Neural cell (in vitro differentiated cells): ENCODE measurements around the gene EIF4G3. TPM values are rescaled to one million over a fixed set of nuclear protein-coding genes. Genes with fewer than 3 reads are reported as not detected.

Experiments used
- H2AFZ ChIP-seq: fragments of 200-600, 300-800 bp; sonication (generic), shearing (Covaris generic); 2 replicates; pipeline ENCODE4 v1.6.0; 2014; ENCODE audit warnings: low read depth, mild to moderate bottlenecking, antibody characterized with exemption, low read length, moderate library complexity
- H3F3A ChIP-seq: fragments of 200-600 bp; shearing (Covaris generic); 2 replicates; pipeline ENCODE4 v1.6.1; 2016; ENCODE audit warnings: mild to moderate bottlenecking, moderate library complexity, mixed read lengths, antibody characterized with exemption, low read length; ENCODE audit not compliant: insufficient read depth, poor library complexity, severe bottlenecking
- H3K27ac ChIP-seq: fragments of 200-600, 300-800 bp; sonication (generic), shearing (Covaris generic); 2 replicates; pipeline ENCODE4 v1.5.1; 2014; ENCODE audit warnings: mild to moderate bottlenecking, low read length, moderate library complexity
- H3K27me3 ChIP-seq: fragments of 300-800, 200-600 bp; sonication (generic), shearing (Covaris generic); 2 replicates; pipeline ENCODE4 v1.6.0; 2014; ENCODE audit warnings: mild to moderate bottlenecking, low read depth, low read length, moderate library complexity; ENCODE audit not compliant: insufficient read depth
- H3K36me3 ChIP-seq: fragments of 300-800, 200-600 bp; sonication (generic), shearing (Covaris generic); 2 replicates; pipeline ENCODE4 v1.5.1; 2014; ENCODE audit warnings: mild to moderate bottlenecking, antibody characterized with exemption, low read length, moderate library complexity; ENCODE audit not compliant: insufficient read depth
- H3K4me2 ChIP-seq: fragments of 300-800, 200-600 bp; sonication (generic), shearing (Covaris generic); 2 replicates; pipeline ENCODE4 v1.6.0; 2014; ENCODE audit warnings: mild to moderate bottlenecking, low read length
- H3K4me3 ChIP-seq: fragments of 300-800, 200-600 bp; sonication (generic), shearing (Covaris generic); 2 replicates; pipeline ENCODE4 v1.5.1; 2014; ENCODE audit warnings: mild to moderate bottlenecking, low read length, moderate library complexity
- H3K79me2 ChIP-seq: fragments of 200-600 bp; shearing (Covaris generic); replicated peaks from 2 replicates; pipeline ENCODE4 v1.6.0; 2014; ENCODE audit warnings: mild to moderate bottlenecking, low read length, moderate library complexity; ENCODE audit not compliant: insufficient read depth
- H3K9ac ChIP-seq: fragments of 300-800, 200-600 bp; sonication (generic), shearing (Covaris generic); 2 replicates; pipeline ENCODE4 v1.6.1; 2016; ENCODE audit warnings: mild to moderate bottlenecking, low read length, mixed read lengths
- H3K9me2 ChIP-seq: fragments of 200-600 bp; shearing (Covaris generic); 2 replicates; pipeline ENCODE4 v1.6.1; 2016; ENCODE audit warnings: mild to moderate bottlenecking, low read length, mixed read lengths; ENCODE audit not compliant: insufficient read depth
- H3K9me3 ChIP-seq: fragments of 200-600, 300-800 bp; sonication (generic), shearing (Covaris generic); 2 replicates; pipeline ENCODE4 v1.6.1; 2016; ENCODE audit warnings: mild to moderate bottlenecking, mixed run types, low read length, moderate library complexity, mixed read lengths
- H4K20me1 ChIP-seq: fragments of 200-600 bp; shearing (Covaris generic); 2 replicates; pipeline ENCODE4 v1.6.1; 2016; ENCODE audit warnings: mild to moderate bottlenecking, mixed run types; ENCODE audit not compliant: insufficient read depth
- CTCF ChIP-seq: fragments of 450-650 bp; IDR thresholded peaks from 2 replicates; pipeline ENCODE4 v1.5.1; 2014; ENCODE audit warnings: antibody characterized with exemption, mild to moderate bottlenecking, moderate library complexity; ENCODE audit not compliant: poor library complexity, severe bottlenecking
- EP300 ChIP-seq: fragments of 450-650 bp; conservative IDR thresholded peaks from 2 replicates; pipeline ENCODE4 v1.6.1; 2014; ENCODE audit warnings: antibody characterized with exemption, mild to moderate bottlenecking, moderate library complexity; ENCODE audit not compliant: poor library complexity, severe bottlenecking
- EZH2 ChIP-seq: fragments of 200-600, 300-800 bp; shearing (Covaris generic), sonication (generic); IDR thresholded peaks from 2 replicates; pipeline ENCODE4 v1.6.1; 2014; ENCODE audit warnings: antibody characterized with exemption, low read length, borderline replicate concordance, mild to moderate bottlenecking; ENCODE audit not compliant: insufficient read depth, poor library complexity, severe bottlenecking
- MXI1 ChIP-seq: fragments of 450-650 bp; conservative IDR thresholded peaks from 2 replicates; pipeline ENCODE4 v1.6.1; 2014; ENCODE audit warnings: antibody characterized with exemption, mild to moderate bottlenecking; ENCODE audit not compliant: poor library complexity, severe bottlenecking
- POLR2AphosphoS5 ChIP-seq: IDR thresholded peaks from 2 replicates; pipeline ENCODE4 v1.6.1; 2012
- RAD21 ChIP-seq: fragments of 450-650 bp; conservative IDR thresholded peaks from 2 replicates; pipeline ENCODE4 v1.6.1; 2014; ENCODE audit warnings: antibody characterized with exemption, mild to moderate bottlenecking, moderate library complexity
- SMC3 ChIP-seq: fragments of 450-650 bp; conservative IDR thresholded peaks from 2 replicates; pipeline ENCODE4 v1.6.1; 2014; ENCODE audit warnings: antibody characterized with exemption, mild to moderate bottlenecking, moderate library complexity; ENCODE audit not compliant: poor library complexity
- TAF1 ChIP-seq: IDR thresholded peaks from 2 replicates; pipeline ENCODE4 v1.6.1; 2012; ENCODE audit warnings: low read depth
- polyA plus RNA-seq: library from polyadenylated mRNA; depleted of rRNA; stranded (reverse); fragments of >200 nt; gene quantifications from 2 replicates; pipeline ENCODE4 v1.2.3, GENCODE V29; 2014
- TF ChIP-seq, protein P1 (sequence below): IDR thresholded peaks from 2 replicates; pipeline ENCODE4 v1.6.1; 2012; ENCODE audit warnings: borderline replicate concordance

The EIF4G3 gene
- polyA plus RNA-seq, 1 donor from 2014 or later: 56.9 TPM

- H2AFZ ChIP-seq: no peak overlapping the region
- H4K20me1 ChIP-seq: peaks cover 3% of the 10 kb centered on the region
Measured at GRCh38 chr1:20770314-20771087, 406.2 kb downstream of the EIF4G3 start.

GRCh38 chr1:20767271-20767670 lies 409.4 kb downstream of the EIF4G3 start:
- Histone ChIP-seq H3K4me3 (no peak overlapping the region), H3K9me3 (no peaks in the 10 kb centered on the region), H3K9ac (no peak overlapping the region), H3K27ac (no peak overlapping the region), H3K9me2 (no peaks in the 10 kb centered on the region), H3K4me2 (no peak overlapping the region), H3F3A (no peaks in the 10 kb centered on the region), H4K20me1 (no peaks in the 10 kb centered on the region), H3K36me3 (peaks cover 16% of the 10 kb centered on the region), H3K27me3 (no peaks in the 10 kb centered on the region), H3K79me2 (peaks cover 4% of the 10 kb centered on the region), H2AFZ (no peak overlapping the region)
- TF ChIP-seq MXI1 (no peak), SMC3 (no peak), CTCF (no peak), EZH2 (no peak), TAF1 (no peak), POLR2AphosphoS5 (no peak), RAD21 (no peak), EP300 (no peak)

More at GRCh38 chr1:20770314-20771087, 406.2 kb downstream of the EIF4G3 start:
- Histone ChIP-seq H3K79me2 (peaks cover 13% of the 10 kb centered on the region), H3K9me3 (no peaks in the 10 kb centered on the region), H3F3A (no peaks in the 10 kb centered on the region), H3K4me2 (no peak overlapping the region), H3K36me3 (peaks cover 13% of the 10 kb centered on the region), H3K9ac (no peak overlapping the region), H3K9me2 (no peaks in the 10 kb centered on the region), H3K27me3 (no peaks in the 10 kb centered on the region), H3K27ac (no peak overlapping the region), H3K4me3 (no peak overlapping the region)
- TF ChIP-seq EZH2: no peak
- TF ChIP-seq POLR2AphosphoS5: no peak
- no peak for TF ChIP-seq RAD21
- TF ChIP-seq CTCF: no peak
- no peak for TF ChIP-seq MXI1
- TF ChIP-seq EP300: no peak
- TF ChIP-seq TAF1: no peak
- TF ChIP-seq, protein P1, sequence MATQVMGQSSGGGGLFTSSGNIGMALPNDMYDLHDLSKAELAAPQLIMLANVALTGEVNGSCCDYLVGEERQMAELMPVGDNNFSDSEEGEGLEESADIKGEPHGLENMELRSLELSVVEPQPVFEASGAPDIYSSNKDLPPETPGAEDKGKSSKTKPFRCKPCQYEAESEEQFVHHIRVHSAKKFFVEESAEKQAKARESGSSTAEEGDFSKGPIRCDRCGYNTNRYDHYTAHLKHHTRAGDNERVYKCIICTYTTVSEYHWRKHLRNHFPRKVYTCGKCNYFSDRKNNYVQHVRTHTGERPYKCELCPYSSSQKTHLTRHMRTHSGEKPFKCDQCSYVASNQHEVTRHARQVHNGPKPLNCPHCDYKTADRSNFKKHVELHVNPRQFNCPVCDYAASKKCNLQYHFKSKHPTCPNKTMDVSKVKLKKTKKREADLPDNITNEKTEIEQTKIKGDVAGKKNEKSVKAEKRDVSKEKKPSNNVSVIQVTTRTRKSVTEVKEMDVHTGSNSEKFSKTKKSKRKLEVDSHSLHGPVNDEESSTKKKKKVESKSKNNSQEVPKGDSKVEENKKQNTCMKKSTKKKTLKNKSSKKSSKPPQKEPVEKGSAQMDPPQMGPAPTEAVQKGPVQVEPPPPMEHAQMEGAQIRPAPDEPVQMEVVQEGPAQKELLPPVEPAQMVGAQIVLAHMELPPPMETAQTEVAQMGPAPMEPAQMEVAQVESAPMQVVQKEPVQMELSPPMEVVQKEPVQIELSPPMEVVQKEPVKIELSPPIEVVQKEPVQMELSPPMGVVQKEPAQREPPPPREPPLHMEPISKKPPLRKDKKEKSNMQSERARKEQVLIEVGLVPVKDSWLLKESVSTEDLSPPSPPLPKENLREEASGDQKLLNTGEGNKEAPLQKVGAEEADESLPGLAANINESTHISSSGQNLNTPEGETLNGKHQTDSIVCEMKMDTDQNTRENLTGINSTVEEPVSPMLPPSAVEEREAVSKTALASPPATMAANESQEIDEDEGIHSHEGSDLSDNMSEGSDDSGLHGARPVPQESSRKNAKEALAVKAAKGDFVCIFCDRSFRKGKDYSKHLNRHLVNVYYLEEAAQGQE: no peak
- TF ChIP-seq SMC3: no peak
